RCC 7860 (cell line): ENCODE data around the gene PARP8.

Experiments
- DNase-seq: peaks from one replicate; pipeline ENCODE4 v3.0.0-alpha.2; 2015; ENCODE audit warnings: low spot score
- FAIRE-seq: peaks from 2 replicates; lab custom pipeline; 2012; peaks lifted over from hg19 to GRCh38; lab: Jason Lieb, UNC

Gene PARP8

GRCh38 chr5:50887889-50888633 lies 221.6 kb downstream of the PARP8 start:
- DNase-seq (no peak), FAIRE-seq (no peak)

DNA sequence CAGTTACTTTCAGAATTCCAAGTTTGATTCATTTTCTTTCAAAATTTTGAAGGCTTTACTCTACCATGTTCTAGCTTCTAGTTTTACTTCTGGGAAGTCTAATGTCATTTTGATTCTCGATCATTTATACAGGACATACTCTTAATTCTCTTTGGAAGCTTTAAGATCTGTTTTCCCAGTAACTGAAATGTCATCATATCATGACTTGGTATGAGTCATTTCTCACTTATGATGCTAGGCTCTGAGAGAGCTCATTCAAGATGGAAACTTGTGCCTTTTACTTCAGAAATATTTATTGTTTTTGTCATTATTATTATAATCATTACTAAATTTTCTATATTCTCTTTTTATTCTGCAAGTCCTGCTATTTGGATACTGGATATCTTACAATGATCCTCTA lies 222.3 kb downstream of the PARP8 start:
- no peak for FAIRE-seq
- no peak for DNase-seq

DNA sequence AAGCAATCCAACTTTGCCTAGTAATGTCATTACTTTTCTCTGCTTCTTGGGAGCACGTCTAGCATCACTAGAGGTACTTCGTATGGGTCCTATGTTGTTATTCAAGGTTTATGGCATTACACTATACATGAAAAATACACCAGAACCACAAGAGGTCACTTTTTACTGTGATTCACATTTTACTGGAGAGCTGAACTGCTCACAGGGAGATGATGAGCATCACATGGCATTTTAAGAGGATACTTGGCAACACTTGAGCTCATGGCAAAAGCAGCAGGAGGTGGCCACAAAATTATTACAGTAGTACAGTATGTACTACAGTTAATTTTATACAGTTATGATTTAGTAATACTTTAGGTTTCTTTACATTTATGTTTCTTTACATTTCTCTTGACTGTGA lies 223.4 kb downstream of the PARP8 start:
- DNase-seq: no peak
- FAIRE-seq: no peak
